Measurements from ENCODE around the gene PPT2. TPM values are rescaled to one million over a fixed set of nuclear protein-coding genes. Genes with fewer than 3 reads are reported as not detected.

PPT2 gene
- total and polyA plus RNA-seq, 2 experiments from 2014 or later = 8.9 to 20.6 TPM

GRCh38 chr6:32176476-32177182 is 22.7 kb downstream of the PPT2 start:
- Histone ChIP-seq H3F3A (replicated peaks; ENCODE audit: low read depth) (0 out of 2 replicates have a peak, but pooled peaks cover 7% of the 10 kb centered on the region), H3K4me1 (ENCODE audit: insufficient read depth) (peaks cover 22% of the 10 kb centered on the region), H2AFZ (no peak overlapping the region), H3K27me3 (ENCODE audit: insufficient read depth) (no peaks in the 10 kb centered on the region), H3K4me2 (peak overlapping the region; percentile 84), H3K9me2 (ENCODE audit: insufficient read depth) (no peaks in the 10 kb centered on the region), H3K79me2 (replicated peaks; ENCODE audit: insufficient read depth) (peaks cover 54% of the 10 kb centered on the region), H3K4me3 (peak overlapping the region; percentile 79), H4K20me1 (replicated peaks; ENCODE audit: insufficient read depth) (peaks cover 10% of the 10 kb centered on the region; the same call in 1 of the 2 replicates), H3K27ac (ENCODE audit: low read depth) (peak overlapping the region; percentile 93), H3K36me3 (ENCODE audit: insufficient read depth) (peaks cover 2% of the 10 kb centered on the region; the same call in 1 of the 2 replicates)
- no peak for TF ChIP-seq POLR2AphosphoS5 (IDR thresholded peaks at IDR 0.05; ENCODE audit: low read depth)
- TF ChIP-seq NANOG (IDR thresholded peaks at IDR 0.05; ENCODE audit: borderline replicate concordance) = no peak
- no peak for TF ChIP-seq STAT1 (IDR thresholded peaks at IDR 0.05; ENCODE audit: unreplicated experiment)
- TF ChIP-seq CREB1 (CRISPR knock-in tag; IDR thresholded peaks at IDR 0.05; ENCODE audit: low read depth) = no peak
- no peak for TF ChIP-seq ZNF114 (CRISPR knock-in tag; IDR thresholded peaks at IDR 0.05)
- no peak for TF ChIP-seq ETS1 (IDR thresholded peaks at IDR 0.05)
- no peak for TF ChIP-seq JUNB (IDR thresholded peaks at IDR 0.05; ENCODE audit: unreplicated experiment)
- TF ChIP-seq ZNF331 (CRISPR knock-in tag; IDR thresholded peaks at IDR 0.05; ENCODE audit: low read depth) = no peak
- TF ChIP-seq EZH2phosphoT487 (IDR thresholded peaks at IDR 0.05; ENCODE audit: unreplicated experiment) = no peak
- TF ChIP-seq REST (IDR thresholded peaks at IDR 0.05; ENCODE audit: unreplicated experiment) = no peak
- TF ChIP-seq ZNF462 (CRISPR knock-in tag; IDR thresholded peaks at IDR 0.05) = no peak
- no peak for TF ChIP-seq EZH2 (IDR thresholded peaks at IDR 0.05; ENCODE audit: low read depth, unreplicated experiment)
- no peak for TF ChIP-seq CTCF (conservative IDR thresholded peaks at IDR 0.05; ENCODE audit: low read depth in 2 of 2)
- ATAC-seq (peak; percentile 1), DNase-seq (ENCODE audit: low spot score) (no peak)
- Mint-ChIP-seq H3K4me3 (peak overlapping the region; percentile 79), H3K36me3 (ENCODE audit: low read depth) (peaks cover 31% of the 10 kb centered on the region), H3K27me3 (ENCODE audit: insufficient read depth, low read depth, poor library complexity) (peaks cover 19% of the 10 kb centered on the region), H3K9me3 (no peaks in the 10 kb centered on the region), H3K27ac (peak overlapping the region; percentile 91), H3K4me1 (peaks cover 46% of the 10 kb centered on the region)

Measured in GM23338 (cell line).